ENCODE measurements around the gene IPO9. TPM values are rescaled to one million over a fixed set of nuclear protein-coding genes. Genes with fewer than 3 reads are reported as not detected.

IPO9 gene
- total RNA-seq, 1 donor from 2014 or later = 50.2 TPM

DNA sequence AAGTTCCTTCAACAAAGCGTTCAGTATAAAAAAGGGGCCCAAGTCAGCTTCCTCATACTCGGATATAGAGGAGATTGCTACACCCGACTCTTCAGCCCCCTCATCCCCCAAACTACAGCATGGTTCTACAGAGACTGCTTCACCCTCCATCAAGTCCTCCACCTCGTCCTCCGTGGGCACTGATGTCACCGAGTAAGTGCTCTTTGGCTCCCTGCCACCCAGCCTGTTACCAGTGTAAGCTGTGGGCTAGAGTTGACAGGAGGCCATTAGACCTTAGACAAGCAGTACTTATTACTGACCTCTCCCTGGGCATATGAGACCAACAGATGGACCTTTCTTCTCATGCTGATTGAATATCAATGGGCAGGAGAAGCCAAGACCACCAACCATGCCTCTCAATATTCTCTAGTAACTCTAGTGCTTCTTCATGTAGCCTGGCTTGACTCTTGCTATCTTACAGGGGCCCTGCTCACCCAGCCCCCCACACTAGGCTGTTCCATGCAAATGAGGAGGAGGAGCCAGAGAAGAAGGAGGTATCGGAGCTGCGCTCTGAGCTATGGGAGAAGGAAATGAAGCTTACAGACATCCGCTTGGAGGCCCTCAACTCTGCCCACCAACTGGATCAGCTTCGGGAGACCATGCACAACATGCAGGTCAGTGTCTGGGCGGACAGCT is 20.9 kb upstream of the IPO9 start:
- H3K9me3 Mint-ChIP-seq (ENCODE audit: unreplicated experiment) = no peaks in the 10 kb centered on the region
- Histone ChIP-seq H2AFZ (ENCODE audit: low read depth, low read length) (no peak overlapping the region), H3K27me3 (ENCODE audit: insufficient read depth, low read length) (no peaks in the 10 kb centered on the region), H3K9me3 (ENCODE audit: insufficient read depth, low read depth, low read length) (no peaks in the 10 kb centered on the region), H3K4me1 (ENCODE audit: insufficient read depth, low read length) (no peaks in the 10 kb centered on the region), H3K36me3 (ENCODE audit: insufficient read depth, low read length) (peaks cover 92% of the 10 kb centered on the region), H3K27ac (ENCODE audit: low read depth, low read length) (no peak overlapping the region), H3K9ac (ENCODE audit: low read length) (no peak overlapping the region), H3K79me2 (ENCODE audit: insufficient read depth, low read length) (no peaks in the 10 kb centered on the region), H3K4me2 (ENCODE audit: low read length) (no peak overlapping the region), H3K4me3 (ENCODE audit: insufficient read depth, low read depth, low read length) (no peak overlapping the region), H4K20me1 (ENCODE audit: insufficient read depth, low read length) (peaks cover 48% of the 10 kb centered on the region)
- no peak for FAIRE-seq
- peaks cover 52% of the 10 kb centered on the region for H3K36me3 Mint-ChIP-seq (ENCODE audit: low read depth, unreplicated experiment)
- H3K4me1 Mint-ChIP-seq (ENCODE audit: low read depth, unreplicated experiment) = peaks cover 3% of the 10 kb centered on the region
- DNase-seq (ENCODE audit: low read depth) = no peak
- no peaks in the 10 kb centered on the region for H3K27me3 Mint-ChIP-seq (ENCODE audit: low read depth, unreplicated experiment)
- TF ChIP-seq CTCF (IDR thresholded peaks at IDR 0.05; ENCODE audit: insufficient read depth, low read depth, low read length) (no peak), EZH2 (IDR thresholded peaks at IDR 0.05; ENCODE audit: insufficient read depth, low read length) (no peak)
- no peak overlapping the region for H3K27ac Mint-ChIP-seq (ENCODE audit: unreplicated experiment)
- H3K4me3 Mint-ChIP-seq (ENCODE audit: unreplicated experiment) = no peak overlapping the region

GRCh38 chr1:201808633-201808990 is 20.3 kb upstream of the IPO9 start:
- Mint-ChIP-seq H3K4me1 (ENCODE audit: low read depth, unreplicated experiment) (peaks cover 3% of the 10 kb centered on the region), H3K27ac (ENCODE audit: unreplicated experiment) (no peak overlapping the region), H3K36me3 (ENCODE audit: low read depth, unreplicated experiment) (peaks cover 47% of the 10 kb centered on the region), H3K27me3 (ENCODE audit: low read depth, unreplicated experiment) (no peaks in the 10 kb centered on the region), H3K4me3 (ENCODE audit: unreplicated experiment) (no peak overlapping the region), H3K9me3 (ENCODE audit: unreplicated experiment) (no peaks in the 10 kb centered on the region)
- Histone ChIP-seq H3K9ac (ENCODE audit: low read length) (no peak overlapping the region), H3K27me3 (ENCODE audit: insufficient read depth, low read length) (no peaks in the 10 kb centered on the region), H3K4me1 (ENCODE audit: insufficient read depth, low read length) (no peaks in the 10 kb centered on the region), H4K20me1 (ENCODE audit: insufficient read depth, low read length) (peaks cover 48% of the 10 kb centered on the region), H3K36me3 (ENCODE audit: insufficient read depth, low read length) (peaks cover 91% of the 10 kb centered on the region), H3K79me2 (ENCODE audit: insufficient read depth, low read length) (no peaks in the 10 kb centered on the region), H3K9me3 (ENCODE audit: insufficient read depth, low read depth, low read length) (no peaks in the 10 kb centered on the region), H3K27ac (ENCODE audit: low read depth, low read length) (no peak overlapping the region), H2AFZ (ENCODE audit: low read depth, low read length) (no peak overlapping the region), H3K4me2 (ENCODE audit: low read length) (no peak overlapping the region), H3K4me3 (ENCODE audit: insufficient read depth, low read depth, low read length) (no peak overlapping the region)
- DNase-seq (ENCODE audit: low read depth) (no peak), FAIRE-seq (no peak)
- TF ChIP-seq CTCF (IDR thresholded peaks at IDR 0.05; ENCODE audit: insufficient read depth, low read depth, low read length) = no peak
- no peak for TF ChIP-seq EZH2 (IDR thresholded peaks at IDR 0.05; ENCODE audit: insufficient read depth, low read length)

- no peaks in the 10 kb centered on the region for H3K27me3 Mint-ChIP-seq (ENCODE audit: low read depth, unreplicated experiment)
- Histone ChIP-seq H2AFZ (ENCODE audit: low read depth, low read length) (no peak overlapping the region), H3K4me1 (ENCODE audit: insufficient read depth, low read length) (no peaks in the 10 kb centered on the region), H4K20me1 (ENCODE audit: insufficient read depth, low read length) (peaks cover 48% of the 10 kb centered on the region), H3K79me2 (ENCODE audit: insufficient read depth, low read length) (no peaks in the 10 kb centered on the region), H3K9ac (ENCODE audit: low read length) (no peak overlapping the region), H3K36me3 (ENCODE audit: insufficient read depth, low read length) (peaks cover 85% of the 10 kb centered on the region), H3K27ac (ENCODE audit: low read depth, low read length) (no peak overlapping the region), H3K4me3 (ENCODE audit: insufficient read depth, low read depth, low read length) (no peak overlapping the region), H3K27me3 (ENCODE audit: insufficient read depth, low read length) (no peaks in the 10 kb centered on the region), H3K4me2 (ENCODE audit: low read length) (no peak overlapping the region), H3K9me3 (ENCODE audit: insufficient read depth, low read depth, low read length) (no peaks in the 10 kb centered on the region)
- TF ChIP-seq CTCF (IDR thresholded peaks at IDR 0.05; ENCODE audit: insufficient read depth, low read depth, low read length) (no peak), EZH2 (IDR thresholded peaks at IDR 0.05; ENCODE audit: insufficient read depth, low read length) (no peak)
- no peak for DNase-seq (ENCODE audit: low read depth)
- no peaks in the 10 kb centered on the region for H3K9me3 Mint-ChIP-seq (ENCODE audit: unreplicated experiment)
- H3K4me1 Mint-ChIP-seq (ENCODE audit: low read depth, unreplicated experiment) = peaks cover 3% of the 10 kb centered on the region
- H3K4me3 Mint-ChIP-seq (ENCODE audit: unreplicated experiment) = no peak overlapping the region
- H3K36me3 Mint-ChIP-seq (ENCODE audit: low read depth, unreplicated experiment) = peaks cover 40% of the 10 kb centered on the region
- FAIRE-seq = no peak
- H3K27ac Mint-ChIP-seq (ENCODE audit: unreplicated experiment) = no peak overlapping the region
Measured at GRCh38 chr1:201809876-201810275, 19.1 kb upstream of the IPO9 start.

All from astrocyte (in vitro differentiated cells and primary cell).